ENCODE data around the gene ATP7A.
A peak's percentile ranks its signal among the peaks of the same experiment; 100 is the strongest.
"Not testable (repeated sequence)": the region's sequence is repeated elsewhere in the genome, so short reads cannot be mapped to it uniquely, and the experiment has no call there.

The ATP7A gene

GRCh38 chrX:78074088-78074487 is 163.6 kb downstream of the ATP7A start:
- no peak for TF ChIP-seq CTCF (IDR thresholded peaks at IDR 0.05; ENCODE audit: extremely low read depth, missing control alignments)
- no peak for DNase-seq (ENCODE audit: low spot score)

GRCh38 chrX:78075787-78076389 is 165.4 kb downstream of the ATP7A start:
- no peak for DNase-seq (ENCODE audit: low spot score)
- no peak for TF ChIP-seq CTCF (IDR thresholded peaks at IDR 0.05; ENCODE audit: extremely low read depth, missing control alignments)

GRCh38 chrX:78081413-78081812 is 170.9 kb downstream of the ATP7A start:
- not testable (repeated sequence) for DNase-seq (ENCODE audit: low spot score)

- DNase-seq (ENCODE audit: low spot score): no peak
- TF ChIP-seq CTCF (IDR thresholded peaks at IDR 0.05; ENCODE audit: extremely low read depth, missing control alignments): peak; percentile 13
Observed at GRCh38 chrX:78092296-78092695, 181.8 kb downstream of the ATP7A start.

GRCh38 chrX:78098108-78098507 is 187.6 kb downstream of the ATP7A start:
- TF ChIP-seq CTCF (IDR thresholded peaks at IDR 0.05; ENCODE audit: extremely low read depth, missing control alignments): no peak
- no peak for DNase-seq (ENCODE audit: low spot score)

Data from GM20000 (cell line).